Fibroblast of lung (primary cell): ENCODE results near the gene NAPG.

Experiments
- EZH2 ChIP-seq: IDR thresholded peaks from 2 replicates; pipeline ENCODE4 v1.5.1; 2012; ENCODE audit warnings: low read length, control low read depth, mild to moderate bottlenecking; ENCODE audit errors: missing control alignments
- TF ChIP-seq, protein P1 (sequence below), 2 donors: IDR thresholded peaks in 1 of 2; conservative IDR thresholded peaks in 1 of 2; 1 replicate in 1 of 2; 2 replicates in 1 of 2; pipeline ENCODE4 v1.5.1; 2011 to 2012; ENCODE audit warnings: low read length in 2 of 2, control low read depth in 1 of 2, inconsistent platforms in 1 of 2, low read depth in 1 of 2, mild to moderate bottlenecking in 1 of 2

DNA sequence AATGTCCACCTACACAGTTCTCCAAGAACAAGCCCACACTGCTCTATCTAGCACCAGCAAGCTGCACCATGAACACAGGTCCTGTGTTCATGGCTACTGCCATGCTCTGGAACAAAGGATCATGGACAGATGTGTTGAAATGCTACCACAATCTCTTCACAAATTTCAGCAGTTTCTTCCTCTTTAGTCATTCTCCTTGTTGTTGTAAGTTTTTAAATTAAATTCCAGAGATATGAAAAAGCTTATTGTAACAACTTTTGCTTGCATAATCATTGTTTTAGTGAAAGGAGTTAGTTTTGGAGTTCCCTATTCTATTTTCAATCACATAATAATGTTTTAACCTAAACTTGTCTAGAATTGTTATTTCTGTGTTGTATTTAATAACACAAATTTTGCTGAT lies 17.2 kb upstream of the NAPG start:
- TF ChIP-seq, protein P1, sequence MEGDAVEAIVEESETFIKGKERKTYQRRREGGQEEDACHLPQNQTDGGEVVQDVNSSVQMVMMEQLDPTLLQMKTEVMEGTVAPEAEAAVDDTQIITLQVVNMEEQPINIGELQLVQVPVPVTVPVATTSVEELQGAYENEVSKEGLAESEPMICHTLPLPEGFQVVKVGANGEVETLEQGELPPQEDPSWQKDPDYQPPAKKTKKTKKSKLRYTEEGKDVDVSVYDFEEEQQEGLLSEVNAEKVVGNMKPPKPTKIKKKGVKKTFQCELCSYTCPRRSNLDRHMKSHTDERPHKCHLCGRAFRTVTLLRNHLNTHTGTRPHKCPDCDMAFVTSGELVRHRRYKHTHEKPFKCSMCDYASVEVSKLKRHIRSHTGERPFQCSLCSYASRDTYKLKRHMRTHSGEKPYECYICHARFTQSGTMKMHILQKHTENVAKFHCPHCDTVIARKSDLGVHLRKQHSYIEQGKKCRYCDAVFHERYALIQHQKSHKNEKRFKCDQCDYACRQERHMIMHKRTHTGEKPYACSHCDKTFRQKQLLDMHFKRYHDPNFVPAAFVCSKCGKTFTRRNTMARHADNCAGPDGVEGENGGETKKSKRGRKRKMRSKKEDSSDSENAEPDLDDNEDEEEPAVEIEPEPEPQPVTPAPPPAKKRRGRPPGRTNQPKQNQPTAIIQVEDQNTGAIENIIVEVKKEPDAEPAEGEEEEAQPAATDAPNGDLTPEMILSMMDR (conservative IDR thresholded peaks at IDR 0.05 in 1 of 2, IDR thresholded peaks at IDR 0.05 in 1 of 2; ENCODE audit: low read depth in 1 of 2, low read length in 2 of 2) = no peak
- TF ChIP-seq EZH2 = no peak
